ENCODE measurements around the gene PPFIA1.

The PPFIA1 gene

DNA sequence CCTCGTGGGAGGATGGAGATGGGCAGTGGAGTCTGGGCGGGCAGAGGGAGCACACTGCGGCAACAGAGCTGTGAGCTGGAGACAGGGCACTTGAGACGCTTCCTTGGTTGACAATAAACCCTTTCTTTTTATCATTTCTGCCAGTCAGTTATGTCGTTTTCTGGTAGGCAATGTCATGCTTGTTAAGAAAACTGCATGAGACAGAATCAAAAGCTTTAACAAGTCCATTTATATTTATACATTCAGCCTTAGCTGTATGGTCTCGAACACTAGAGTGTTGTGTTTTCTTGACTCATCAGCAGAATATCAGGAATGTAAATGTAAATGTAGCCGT lies 31.9 kb downstream of the PPFIA1 start:
- intact Hi-C loops (cut with DNase I; ENCODE audit: low total_unique reads) = no loop called here
- H3K27ac ChIP-seq = no peak overlapping the region
- no peaks in the 10 kb centered on the region for H3K9me3 ChIP-seq
- no peak overlapping the region for H3K4me3 ChIP-seq
- peaks cover 0 to 10% (median 8%) of the 10 kb centered on the region in 4 donors for H3K4me1 ChIP-seq
- TF ChIP-seq, protein P1, sequence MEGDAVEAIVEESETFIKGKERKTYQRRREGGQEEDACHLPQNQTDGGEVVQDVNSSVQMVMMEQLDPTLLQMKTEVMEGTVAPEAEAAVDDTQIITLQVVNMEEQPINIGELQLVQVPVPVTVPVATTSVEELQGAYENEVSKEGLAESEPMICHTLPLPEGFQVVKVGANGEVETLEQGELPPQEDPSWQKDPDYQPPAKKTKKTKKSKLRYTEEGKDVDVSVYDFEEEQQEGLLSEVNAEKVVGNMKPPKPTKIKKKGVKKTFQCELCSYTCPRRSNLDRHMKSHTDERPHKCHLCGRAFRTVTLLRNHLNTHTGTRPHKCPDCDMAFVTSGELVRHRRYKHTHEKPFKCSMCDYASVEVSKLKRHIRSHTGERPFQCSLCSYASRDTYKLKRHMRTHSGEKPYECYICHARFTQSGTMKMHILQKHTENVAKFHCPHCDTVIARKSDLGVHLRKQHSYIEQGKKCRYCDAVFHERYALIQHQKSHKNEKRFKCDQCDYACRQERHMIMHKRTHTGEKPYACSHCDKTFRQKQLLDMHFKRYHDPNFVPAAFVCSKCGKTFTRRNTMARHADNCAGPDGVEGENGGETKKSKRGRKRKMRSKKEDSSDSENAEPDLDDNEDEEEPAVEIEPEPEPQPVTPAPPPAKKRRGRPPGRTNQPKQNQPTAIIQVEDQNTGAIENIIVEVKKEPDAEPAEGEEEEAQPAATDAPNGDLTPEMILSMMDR (IDR thresholded peaks at IDR 0.05) = no peak
- no peak for DNase-seq
- H3K36me3 ChIP-seq = peaks cover 9 to 24% (median 12%) of the 10 kb centered on the region in 3 donors
- no peaks in the 10 kb centered on the region for H3K27me3 ChIP-seq

DNA sequence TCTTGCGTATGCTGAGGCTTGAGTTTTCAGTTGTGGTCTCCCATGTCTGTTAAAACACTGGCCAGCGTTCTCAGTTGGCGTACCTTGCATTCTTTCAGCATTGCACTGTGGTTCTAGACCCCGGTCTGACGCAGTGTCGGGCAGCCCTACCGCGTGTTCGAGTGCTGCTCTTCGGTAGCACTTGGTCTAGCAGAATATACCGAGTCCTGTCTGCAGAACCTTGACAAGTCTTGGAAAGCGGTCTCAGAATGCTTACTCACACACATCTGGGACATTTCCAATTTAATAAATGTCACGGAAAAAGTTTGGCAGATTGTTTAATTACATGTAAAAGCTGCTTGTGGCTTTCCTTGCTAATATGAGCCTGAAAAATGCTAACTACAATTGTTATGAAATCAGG lies 32.6 kb downstream of the PPFIA1 start:
- no peak overlapping the region for H3K4me3 ChIP-seq
- no peak for DNase-seq
- TF ChIP-seq, protein P1 (IDR thresholded peaks at IDR 0.05) = no peak
- peaks cover 9 to 21% (median 12%) of the 10 kb centered on the region in 3 donors for H3K36me3 ChIP-seq
- H3K9me3 ChIP-seq = no peaks in the 10 kb centered on the region
- H3K27ac ChIP-seq = no peak overlapping the region
- H3K4me1 ChIP-seq = peaks cover 0 to 10% (median 8%) of the 10 kb centered on the region in 4 donors
- no peaks in the 10 kb centered on the region for H3K27me3 ChIP-seq
- intact Hi-C loops (cut with DNase I; ENCODE audit: low total_unique reads) = no loop called here

DNA sequence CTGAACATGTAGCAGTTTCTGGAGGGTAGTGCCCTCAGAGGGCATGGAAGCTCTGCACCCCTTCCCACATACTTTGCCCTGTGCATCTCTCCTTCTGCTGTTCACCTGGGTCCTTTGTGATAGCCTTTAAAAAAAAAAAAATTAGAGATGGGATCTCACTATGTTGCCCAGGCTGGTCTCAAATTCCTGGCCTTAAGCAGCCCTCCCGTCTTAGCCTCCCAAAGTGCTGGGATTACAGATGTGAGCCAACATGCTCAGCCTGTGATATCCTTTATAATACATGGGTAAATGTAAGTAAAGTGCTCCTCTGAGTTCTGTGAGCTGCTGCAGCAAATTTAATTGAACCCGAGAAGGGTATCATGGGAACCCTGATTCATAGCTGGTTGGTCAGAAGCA lies 33.7 kb downstream of the PPFIA1 start:
- intact Hi-C loops (cut with DNase I; ENCODE audit: low total_unique reads) = no loop called here
- no peak for DNase-seq
- H3K4me3 ChIP-seq = no peak overlapping the region
- peaks cover 0 to 10% (median 8%) of the 10 kb centered on the region in 4 donors for H3K4me1 ChIP-seq
- TF ChIP-seq, protein P1 (IDR thresholded peaks at IDR 0.05) = no peak
- H3K27me3 ChIP-seq = no peaks in the 10 kb centered on the region
- H3K27ac ChIP-seq = no peak overlapping the region
- H3K9me3 ChIP-seq = no peaks in the 10 kb centered on the region
- H3K36me3 ChIP-seq = peaks cover 5 to 20% (median 6%) of the 10 kb centered on the region in 3 donors

DNA sequence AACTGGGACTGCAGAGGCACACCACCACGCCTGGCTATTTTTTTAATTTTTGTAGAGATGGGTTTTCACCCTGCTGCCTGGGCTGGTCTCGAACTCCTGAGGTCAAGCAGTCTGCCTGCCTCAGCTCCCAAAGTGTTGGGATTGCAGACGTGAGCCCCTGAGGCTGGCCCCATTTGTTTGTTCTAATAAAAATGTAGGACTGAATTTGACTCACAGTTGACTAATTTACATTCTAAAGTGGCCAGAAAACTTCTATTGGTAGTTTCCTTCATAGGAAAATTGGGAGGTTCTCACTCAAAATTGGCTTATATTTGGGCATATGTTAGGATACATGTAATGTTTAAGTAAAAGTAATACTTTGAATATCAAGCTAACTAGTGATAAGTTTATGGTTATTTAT lies 35.0 kb downstream of the PPFIA1 start:
- Histone ChIP-seq H3K9me3 (no peaks in the 10 kb centered on the region), H3K27ac (no peak overlapping the region), H3K27me3 (no peaks in the 10 kb centered on the region), H3K4me1 (peaks cover 0 to 10% (median 8%) of the 10 kb centered on the region in 4 donors), H3K36me3 (peaks cover 0 to 12% (median 0%) of the 10 kb centered on the region in 3 donors), H3K4me3 (no peak overlapping the region)
- intact Hi-C loops (cut with DNase I; ENCODE audit: low total_unique reads) = no loop called here
- DNase-seq = no peak
- TF ChIP-seq, protein P1 (IDR thresholded peaks at IDR 0.05) = no peak

DNA sequence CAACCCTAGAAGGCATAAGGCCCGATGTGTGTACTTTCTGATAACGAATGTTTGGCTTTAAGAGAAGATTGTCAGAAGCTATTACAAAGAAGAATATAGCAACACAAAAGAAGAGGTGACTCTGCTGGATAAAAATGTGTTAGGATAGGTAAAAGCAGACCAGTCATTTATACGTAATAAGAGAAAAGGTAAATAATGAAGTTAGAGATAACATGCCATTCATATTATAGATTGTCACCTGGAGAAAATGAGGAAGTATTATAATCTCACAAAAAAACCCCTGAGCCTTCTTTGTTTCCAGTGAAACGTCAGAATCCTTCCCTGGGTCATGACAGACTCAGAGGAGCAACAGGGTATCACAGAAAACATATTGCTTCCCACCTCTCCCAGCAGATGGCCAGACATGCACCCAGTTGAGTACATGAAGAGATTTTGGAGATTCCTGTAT lies 36.1 kb downstream of the PPFIA1 start:
- no peak overlapping the region for H3K27ac ChIP-seq
- TF ChIP-seq, protein P1 (IDR thresholded peaks at IDR 0.05) = no peak

DNA sequence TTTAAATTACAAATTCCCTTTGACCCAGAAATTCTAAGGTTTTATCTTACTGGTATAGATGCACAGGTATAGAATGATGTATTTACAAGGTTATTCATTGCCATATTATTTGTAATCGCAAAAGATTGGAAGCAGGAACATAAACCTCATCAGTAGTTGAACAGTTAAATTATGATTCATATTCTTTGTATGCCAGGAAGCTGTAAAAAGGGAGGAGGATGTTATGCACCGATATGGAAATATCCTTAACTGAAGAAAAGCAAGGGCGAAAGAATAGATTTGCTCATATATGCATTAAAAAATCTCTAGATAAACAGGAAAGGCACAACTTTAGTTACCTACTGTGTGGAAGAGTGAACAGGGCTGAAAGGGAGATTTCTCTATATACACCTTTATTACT lies 36.7 kb downstream of the PPFIA1 start:
- H3K36me3 ChIP-seq = peaks cover 0 to 12% (median 0%) of the 10 kb centered on the region in 3 donors
- no peak overlapping the region for H3K27ac ChIP-seq
- no peaks in the 10 kb centered on the region for H3K27me3 ChIP-seq
- TF ChIP-seq, protein P1 (IDR thresholded peaks at IDR 0.05) = no peak
- H3K4me1 ChIP-seq = peaks cover 0 to 10% (median 8%) of the 10 kb centered on the region in 4 donors
- no peaks in the 10 kb centered on the region for H3K9me3 ChIP-seq
- H3K4me3 ChIP-seq = no peak overlapping the region
- DNase-seq = no peak
- intact Hi-C loops (cut with DNase I; ENCODE audit: low total_unique reads) = no loop called here

More for the DNA sequence above, 36.1 kb downstream of the PPFIA1 start:
- no peak for DNase-seq
- no peaks in the 10 kb centered on the region for H3K27me3 ChIP-seq
- peaks cover 0 to 12% (median 0%) of the 10 kb centered on the region in 3 donors for H3K36me3 ChIP-seq
- H3K4me3 ChIP-seq = no peak overlapping the region
- peaks cover 0 to 10% (median 8%) of the 10 kb centered on the region in 4 donors for H3K4me1 ChIP-seq
- H3K9me3 ChIP-seq = no peaks in the 10 kb centered on the region
- intact Hi-C loops (cut with DNase I; ENCODE audit: low total_unique reads) = no loop called here
